Erythroblast (primary cell): ENCODE data around the gene PTPRD.

Experiments used
- GATA1 ChIP-seq: IDR thresholded peaks from 2 replicates; pipeline ENCODE4 v1.6.1; 2011; ENCODE audit warnings: low read depth, mild to moderate bottlenecking, control low read depth, low read length, moderate library complexity
- POLR2A ChIP-seq: IDR thresholded peaks from 2 replicates; pipeline ENCODE4 v1.6.1; 2011; ENCODE audit warnings: mild to moderate bottlenecking, low read length

DNA sequence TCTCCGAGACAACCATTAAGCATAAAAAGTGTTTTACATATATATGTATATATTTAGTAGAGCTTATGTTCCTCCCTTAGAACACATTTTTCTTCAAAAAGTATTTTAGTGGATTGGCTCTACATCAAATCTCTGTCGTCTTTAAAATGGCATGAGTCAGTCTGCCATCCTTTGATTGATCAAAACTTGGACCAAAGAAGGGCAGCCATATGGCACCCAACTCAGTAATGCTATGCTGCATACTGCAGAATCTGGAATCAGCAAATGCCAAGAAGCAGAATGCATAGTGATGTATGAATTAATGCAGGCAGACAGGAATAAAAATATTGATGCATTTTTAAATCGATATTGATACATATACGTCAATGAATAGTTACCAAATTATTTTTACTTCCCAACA lies 1074.4 kb downstream of the PTPRD start:
- TF ChIP-seq POLR2A (no peak), GATA1 (no peak)
